ENCODE results near the gene TET3. TPM values are rescaled to one million over a fixed set of nuclear protein-coding genes. Genes with fewer than 3 reads are reported as not detected.

TET3 gene
- total and polyA plus RNA-seq, 2 experiments from 2014 or later: 3.6 to 14.5 TPM

- no peaks in the 10 kb centered on the region for H3K27me3 ChIP-seq
- TF ChIP-seq EZH2phosphoT487 (IDR thresholded peaks at IDR 0.05; ENCODE audit: low read depth, severe bottlenecking, unreplicated experiment): no peak
- TF ChIP-seq EZH2 (IDR thresholded peaks at IDR 0.05; ENCODE audit: borderline replicate concordance): no peak
- TF ChIP-seq, protein P1, sequence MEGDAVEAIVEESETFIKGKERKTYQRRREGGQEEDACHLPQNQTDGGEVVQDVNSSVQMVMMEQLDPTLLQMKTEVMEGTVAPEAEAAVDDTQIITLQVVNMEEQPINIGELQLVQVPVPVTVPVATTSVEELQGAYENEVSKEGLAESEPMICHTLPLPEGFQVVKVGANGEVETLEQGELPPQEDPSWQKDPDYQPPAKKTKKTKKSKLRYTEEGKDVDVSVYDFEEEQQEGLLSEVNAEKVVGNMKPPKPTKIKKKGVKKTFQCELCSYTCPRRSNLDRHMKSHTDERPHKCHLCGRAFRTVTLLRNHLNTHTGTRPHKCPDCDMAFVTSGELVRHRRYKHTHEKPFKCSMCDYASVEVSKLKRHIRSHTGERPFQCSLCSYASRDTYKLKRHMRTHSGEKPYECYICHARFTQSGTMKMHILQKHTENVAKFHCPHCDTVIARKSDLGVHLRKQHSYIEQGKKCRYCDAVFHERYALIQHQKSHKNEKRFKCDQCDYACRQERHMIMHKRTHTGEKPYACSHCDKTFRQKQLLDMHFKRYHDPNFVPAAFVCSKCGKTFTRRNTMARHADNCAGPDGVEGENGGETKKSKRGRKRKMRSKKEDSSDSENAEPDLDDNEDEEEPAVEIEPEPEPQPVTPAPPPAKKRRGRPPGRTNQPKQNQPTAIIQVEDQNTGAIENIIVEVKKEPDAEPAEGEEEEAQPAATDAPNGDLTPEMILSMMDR (IDR thresholded peaks at IDR 0.05; ENCODE audit: poor library complexity): no peak
- no peak overlapping the region for H3K4me2 ChIP-seq
- H3K9me3 ChIP-seq (ENCODE audit: low read depth): no peaks in the 10 kb centered on the region
- no peaks in the 10 kb centered on the region for H3K9me2 ChIP-seq (replicated peaks; ENCODE audit: insufficient read depth)
- peaks cover 47% of the 10 kb centered on the region for H4K20me1 ChIP-seq (ENCODE audit: insufficient read depth, poor library complexity, severe bottlenecking)
- H3K36me3 ChIP-seq (replicated peaks; ENCODE audit: insufficient read depth, low read depth): no peaks in the 10 kb centered on the region
- peaks cover 26% of the 10 kb centered on the region for H3K4me1 ChIP-seq (ENCODE audit: insufficient read depth)
- no peak overlapping the region for H2AFZ ChIP-seq
- no peak for DNase-seq (ENCODE audit: low spot score)
- H3K4me3 ChIP-seq: no peak overlapping the region
- H3K27ac ChIP-seq: no peak overlapping the region
- H3K79me2 ChIP-seq: peaks cover 92% of the 10 kb centered on the region
These were observed 43.6 kb downstream of the TET3 start for GRCh38 chr2:74028290-74028689.

DNA sequence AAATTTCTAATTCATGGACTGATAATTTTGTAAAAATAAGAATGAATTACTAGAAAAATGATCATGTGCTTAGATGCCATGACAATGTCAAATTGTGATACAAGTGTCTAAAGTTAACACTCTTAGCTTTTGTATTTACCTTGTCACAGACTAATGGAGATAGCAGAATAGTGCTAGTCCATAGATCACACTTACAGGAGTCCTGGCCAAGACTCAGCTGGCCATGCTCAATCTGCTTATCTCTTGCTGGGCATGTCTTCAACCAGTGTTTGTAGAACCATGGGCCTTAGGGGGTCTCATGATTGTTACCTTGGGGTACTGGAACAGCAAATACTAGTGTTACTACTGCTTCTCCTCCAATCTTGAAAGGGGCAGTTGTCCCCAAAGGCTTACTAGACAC is 44.0 kb downstream of the TET3 start:
- Histone ChIP-seq H4K20me1 (ENCODE audit: insufficient read depth, poor library complexity, severe bottlenecking) (peaks cover 46% of the 10 kb centered on the region), H3K4me3 (no peak overlapping the region), H3K36me3 (replicated peaks; ENCODE audit: insufficient read depth, low read depth) (no peaks in the 10 kb centered on the region), H3K4me1 (ENCODE audit: insufficient read depth) (peaks cover 30% of the 10 kb centered on the region), H3K9me3 (ENCODE audit: low read depth) (no peaks in the 10 kb centered on the region), H3K79me2 (peaks cover 92% of the 10 kb centered on the region), H3K9me2 (replicated peaks; ENCODE audit: insufficient read depth) (no peaks in the 10 kb centered on the region), H3K27ac (no peak overlapping the region), H3K4me2 (no peak overlapping the region), H2AFZ (no peak overlapping the region), H3K27me3 (no peaks in the 10 kb centered on the region)
- DNase-seq (ENCODE audit: low spot score): no peak
- no peak for TF ChIP-seq EZH2 (IDR thresholded peaks at IDR 0.05; ENCODE audit: borderline replicate concordance)
- TF ChIP-seq, protein P1 (IDR thresholded peaks at IDR 0.05; ENCODE audit: poor library complexity): no peak
- no peak for TF ChIP-seq EZH2phosphoT487 (IDR thresholded peaks at IDR 0.05; ENCODE audit: low read depth, severe bottlenecking, unreplicated experiment)

GRCh38 chr2:74029714-74030397 is 45.1 kb downstream of the TET3 start:
- peaks cover 91% of the 10 kb centered on the region for H3K79me2 ChIP-seq
- H3K9me2 ChIP-seq (replicated peaks; ENCODE audit: insufficient read depth): no peaks in the 10 kb centered on the region
- DNase-seq (ENCODE audit: low spot score): no peak
- H3K27me3 ChIP-seq: no peaks in the 10 kb centered on the region
- no peak for TF ChIP-seq EZH2 (IDR thresholded peaks at IDR 0.05; ENCODE audit: borderline replicate concordance)
- TF ChIP-seq EZH2phosphoT487 (IDR thresholded peaks at IDR 0.05; ENCODE audit: low read depth, severe bottlenecking, unreplicated experiment): no peak
- TF ChIP-seq, protein P1 (IDR thresholded peaks at IDR 0.05; ENCODE audit: poor library complexity): no peak
- no peak overlapping the region for H2AFZ ChIP-seq
- H3K4me3 ChIP-seq: no peak overlapping the region
- no peaks in the 10 kb centered on the region for H3K36me3 ChIP-seq (replicated peaks; ENCODE audit: insufficient read depth, low read depth)
- no peak overlapping the region for H3K27ac ChIP-seq
- H3K4me1 ChIP-seq (ENCODE audit: insufficient read depth): peaks cover 30% of the 10 kb centered on the region
- no peaks in the 10 kb centered on the region for H3K9me3 ChIP-seq (ENCODE audit: low read depth)
- H4K20me1 ChIP-seq (ENCODE audit: insufficient read depth, poor library complexity, severe bottlenecking): peaks cover 49% of the 10 kb centered on the region
- no peak overlapping the region for H3K4me2 ChIP-seq
- WGBS (ENCODE audit: low lambda C conversion rate, missing lambda C conversion rate): 72% methylated on average over 2 of the region's 2 CpGs
